ENCODE results near the gene TDO2.
"Not testable (repeated sequence)": the region's sequence is repeated elsewhere in the genome, so short reads cannot be mapped to it uniquely, and the experiment has no call there.

TDO2 gene

DNA sequence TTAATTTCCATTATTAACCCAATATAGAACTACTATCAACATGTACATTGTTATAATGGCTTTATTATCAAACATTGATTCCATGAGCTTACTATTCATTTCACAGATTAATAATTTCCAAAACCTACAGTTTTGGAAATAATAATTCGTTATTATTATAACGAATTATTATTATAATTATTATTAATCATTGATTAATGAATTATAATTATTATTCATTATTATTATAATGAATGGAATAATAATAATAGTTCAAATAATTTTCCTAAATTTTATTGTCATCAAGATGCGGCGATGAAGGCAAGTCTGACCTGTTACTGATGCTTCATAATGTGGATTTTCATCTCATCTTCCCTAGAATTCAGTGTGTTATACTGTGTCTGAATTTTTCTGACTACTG is 28.1 kb downstream of the TDO2 start:
- Histone ChIP-seq H3K27ac (ENCODE audit: low read length) (no peak overlapping the region), H3K79me2 (ENCODE audit: insufficient read depth, low read length) (no peaks in the 10 kb centered on the region), H3K9me3 (ENCODE audit: insufficient read depth, low read length, severe bottlenecking) (no peaks in the 10 kb centered on the region), H3K4me3 (ENCODE audit: low read depth in 1 of 2, low read length in 2 of 2) (no peak overlapping the region), H3K27me3 (ENCODE audit: insufficient read depth, low read length, poor library complexity) (no peaks in the 10 kb centered on the region), H4K20me1 (ENCODE audit: insufficient read depth, low read length) (no peaks in the 10 kb centered on the region), H3K9ac (ENCODE audit: low read depth, low read length) (no peak overlapping the region), H3K36me3 (ENCODE audit: insufficient read depth, low read length) (no peaks in the 10 kb centered on the region), H3K4me1 (ENCODE audit: insufficient read depth, low read length) (no peaks in the 10 kb centered on the region), H3K4me2 (ENCODE audit: insufficient read depth, low read length) (no peak overlapping the region), H2AFZ (ENCODE audit: low read depth, low read length) (no peak overlapping the region)
- DNase-seq (no peak), ATAC-seq (ENCODE audit: insufficient read depth, low read depth) (no peak)
- TF ChIP-seq EZH2 (IDR thresholded peaks at IDR 0.05; ENCODE audit: borderline replicate concordance, low read depth, low read length, severe bottlenecking), result no peak
- TF ChIP-seq, protein P1, sequence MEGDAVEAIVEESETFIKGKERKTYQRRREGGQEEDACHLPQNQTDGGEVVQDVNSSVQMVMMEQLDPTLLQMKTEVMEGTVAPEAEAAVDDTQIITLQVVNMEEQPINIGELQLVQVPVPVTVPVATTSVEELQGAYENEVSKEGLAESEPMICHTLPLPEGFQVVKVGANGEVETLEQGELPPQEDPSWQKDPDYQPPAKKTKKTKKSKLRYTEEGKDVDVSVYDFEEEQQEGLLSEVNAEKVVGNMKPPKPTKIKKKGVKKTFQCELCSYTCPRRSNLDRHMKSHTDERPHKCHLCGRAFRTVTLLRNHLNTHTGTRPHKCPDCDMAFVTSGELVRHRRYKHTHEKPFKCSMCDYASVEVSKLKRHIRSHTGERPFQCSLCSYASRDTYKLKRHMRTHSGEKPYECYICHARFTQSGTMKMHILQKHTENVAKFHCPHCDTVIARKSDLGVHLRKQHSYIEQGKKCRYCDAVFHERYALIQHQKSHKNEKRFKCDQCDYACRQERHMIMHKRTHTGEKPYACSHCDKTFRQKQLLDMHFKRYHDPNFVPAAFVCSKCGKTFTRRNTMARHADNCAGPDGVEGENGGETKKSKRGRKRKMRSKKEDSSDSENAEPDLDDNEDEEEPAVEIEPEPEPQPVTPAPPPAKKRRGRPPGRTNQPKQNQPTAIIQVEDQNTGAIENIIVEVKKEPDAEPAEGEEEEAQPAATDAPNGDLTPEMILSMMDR (IDR thresholded peaks at IDR 0.05; ENCODE audit: borderline replicate concordance, extremely low read depth, low read length, poor library complexity, severe bottlenecking), result no peak

DNA sequence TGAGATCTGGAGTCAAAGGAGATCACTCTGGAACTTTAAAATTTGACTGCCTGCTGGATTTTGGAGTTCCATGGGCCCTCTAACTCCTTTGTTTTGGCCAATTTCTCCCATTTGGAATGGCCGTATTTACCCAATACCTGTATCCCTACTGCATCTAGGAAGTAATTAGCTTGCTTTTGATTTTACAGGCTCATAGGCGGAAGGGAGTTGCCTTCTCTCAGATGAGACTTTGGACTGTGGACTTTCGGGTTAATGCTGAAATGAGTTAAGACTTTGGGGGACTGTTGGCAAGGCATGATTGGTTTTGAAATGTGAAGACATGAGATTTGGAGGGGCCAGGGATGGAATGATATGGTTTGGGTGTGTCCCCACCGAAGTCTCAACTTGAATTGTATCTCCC is 31.1 kb downstream of the TDO2 start:
- not testable (repeated sequence) for H2AFZ ChIP-seq (ENCODE audit: low read depth, low read length); H3K79me2 ChIP-seq (ENCODE audit: insufficient read depth, low read length); H3K4me2 ChIP-seq (ENCODE audit: insufficient read depth, low read length); H3K4me1 ChIP-seq (ENCODE audit: insufficient read depth, low read length); H3K9me3 ChIP-seq (ENCODE audit: insufficient read depth, low read length, severe bottlenecking); H3K27me3 ChIP-seq (ENCODE audit: insufficient read depth, low read length, poor library complexity); H3K36me3 ChIP-seq (ENCODE audit: insufficient read depth, low read length); H3K9ac ChIP-seq (ENCODE audit: low read depth, low read length); H3K27ac ChIP-seq (ENCODE audit: low read length); H3K4me3 ChIP-seq (ENCODE audit: low read depth in 1 of 2, low read length in 2 of 2); ATAC-seq (ENCODE audit: insufficient read depth, low read depth); DNase-seq; H4K20me1 ChIP-seq (ENCODE audit: insufficient read depth, low read length)

DNA sequence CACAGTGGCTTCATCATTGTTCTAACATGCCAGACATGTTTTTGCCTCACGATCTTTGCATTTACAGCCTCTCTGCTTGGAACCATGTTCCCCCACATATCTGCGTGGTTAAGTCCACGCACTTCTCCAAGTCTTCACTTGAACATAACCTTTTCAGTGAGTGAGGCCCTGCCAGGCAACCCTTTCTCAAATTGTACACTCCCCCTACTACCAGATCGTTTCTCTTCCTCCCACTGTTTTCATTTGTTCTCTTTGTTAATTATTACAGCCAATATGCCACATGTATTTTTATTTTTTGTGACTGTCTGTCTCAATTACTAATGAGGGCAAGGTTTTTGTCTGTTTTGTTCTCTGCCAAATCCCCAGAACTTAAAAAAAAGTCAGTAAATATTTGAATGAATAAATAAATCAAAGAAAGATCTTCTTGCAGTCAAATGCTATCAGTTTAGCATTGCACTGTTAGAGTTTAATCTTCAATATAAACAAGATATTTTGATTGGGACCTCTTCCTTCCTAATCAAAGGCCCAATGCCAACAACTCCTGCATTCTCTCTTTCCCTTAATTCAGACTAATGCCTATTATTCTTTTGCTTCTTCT is 32.0 kb downstream of the TDO2 start:
- H3K9ac ChIP-seq (ENCODE audit: low read depth, low read length), result no peak overlapping the region
- ATAC-seq (ENCODE audit: insufficient read depth, low read depth), result no peak
- TF ChIP-seq, protein P1 (IDR thresholded peaks at IDR 0.05; ENCODE audit: borderline replicate concordance, extremely low read depth, low read length, poor library complexity, severe bottlenecking), result no peak
- no peak for TF ChIP-seq EZH2 (IDR thresholded peaks at IDR 0.05; ENCODE audit: borderline replicate concordance, low read depth, low read length, severe bottlenecking)

DNA sequence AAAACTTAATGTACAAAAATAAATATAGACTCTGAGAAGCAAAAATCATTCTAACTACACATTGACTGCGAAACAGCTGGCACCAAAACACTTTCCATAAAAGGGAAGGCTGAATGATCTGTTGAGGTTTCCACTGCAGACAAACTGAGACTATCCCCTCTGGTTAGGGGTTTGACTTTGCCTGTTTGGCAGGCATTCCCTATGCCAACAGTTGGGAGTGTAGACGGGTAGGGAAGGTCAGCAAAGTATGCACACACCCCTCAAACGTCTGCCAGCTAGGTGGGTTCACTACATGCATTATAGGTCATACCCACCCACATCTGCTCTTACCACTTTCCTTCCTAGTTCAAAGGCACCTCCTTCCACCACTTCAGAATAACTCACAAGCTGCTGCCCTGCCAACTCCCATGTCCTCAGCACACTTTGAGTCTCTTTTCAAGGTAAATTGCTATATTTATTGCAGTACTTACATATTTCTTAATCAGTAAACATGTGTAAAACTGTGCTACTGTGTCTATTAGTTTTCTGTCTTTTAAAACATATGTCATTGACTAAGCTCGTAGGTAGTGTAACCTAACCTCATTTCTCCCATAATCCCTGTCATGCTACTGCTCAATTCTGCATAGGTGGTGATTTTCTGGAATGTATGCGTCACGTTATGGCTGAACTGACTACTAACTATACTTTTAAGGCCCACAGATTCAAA is 37.7 kb downstream of the TDO2 start:
- H3K9ac ChIP-seq (ENCODE audit: low read depth, low read length), result no peak overlapping the region
- no peaks in the 10 kb centered on the region for H3K36me3 ChIP-seq (ENCODE audit: insufficient read depth, low read length)
- H3K27me3 ChIP-seq (ENCODE audit: insufficient read depth, low read length, poor library complexity), result no peaks in the 10 kb centered on the region
- H3K4me1 ChIP-seq (ENCODE audit: insufficient read depth, low read length), result no peaks in the 10 kb centered on the region
- no peak overlapping the region for H2AFZ ChIP-seq (ENCODE audit: low read depth, low read length)
- H3K4me2 ChIP-seq (ENCODE audit: insufficient read depth, low read length), result no peak overlapping the region
- ATAC-seq (ENCODE audit: insufficient read depth, low read depth), result no peak
- H3K4me3 ChIP-seq (ENCODE audit: low read depth in 1 of 2, low read length in 2 of 2), result no peak overlapping the region
- TF ChIP-seq EZH2 (IDR thresholded peaks at IDR 0.05; ENCODE audit: borderline replicate concordance, low read depth, low read length, severe bottlenecking), result no peak
- TF ChIP-seq, protein P1 (IDR thresholded peaks at IDR 0.05; ENCODE audit: borderline replicate concordance, extremely low read depth, low read length, poor library complexity, severe bottlenecking), result no peak
- no peak overlapping the region for H3K27ac ChIP-seq (ENCODE audit: low read length)
- no peaks in the 10 kb centered on the region for H3K9me3 ChIP-seq (ENCODE audit: insufficient read depth, low read length, severe bottlenecking)
- H3K79me2 ChIP-seq (ENCODE audit: insufficient read depth, low read length), result no peaks in the 10 kb centered on the region
- no peaks in the 10 kb centered on the region for H4K20me1 ChIP-seq (ENCODE audit: insufficient read depth, low read length)
- DNase-seq, result no peak

More for the DNA sequence above, 32.0 kb downstream of the TDO2 start:
- Histone ChIP-seq H3K4me3 (ENCODE audit: low read depth in 1 of 2, low read length in 2 of 2) (no peak overlapping the region), H3K4me1 (ENCODE audit: insufficient read depth, low read length) (no peaks in the 10 kb centered on the region), H2AFZ (ENCODE audit: low read depth, low read length) (no peak overlapping the region), H3K79me2 (ENCODE audit: insufficient read depth, low read length) (no peaks in the 10 kb centered on the region), H3K36me3 (ENCODE audit: insufficient read depth, low read length) (no peaks in the 10 kb centered on the region), H3K27me3 (ENCODE audit: insufficient read depth, low read length, poor library complexity) (no peaks in the 10 kb centered on the region), H3K9me3 (ENCODE audit: insufficient read depth, low read length, severe bottlenecking) (no peaks in the 10 kb centered on the region), H3K27ac (ENCODE audit: low read length) (no peak overlapping the region), H4K20me1 (ENCODE audit: insufficient read depth, low read length) (no peaks in the 10 kb centered on the region), H3K4me2 (ENCODE audit: insufficient read depth, low read length) (no peak overlapping the region)
- DNase-seq, result no peak
